Breast epithelium (tissue), 3 donors: ENCODE measurements around the gene XPNPEP1.

Experiments
- POLR2A ChIP-seq: fragments of 450-650 bp; IDR thresholded peaks from one replicate; pipeline ENCODE4 v1.6.1; 2016; ENCODE audit warnings: antibody characterized with exemption, mild to moderate bottlenecking, moderate library complexity
- POLR2AphosphoS5 ChIP-seq, 3 donors: sonication (generic); formaldehyde crosslinking; IDR thresholded peaks; one replicate each; pipeline ENCODE4 v1.6.1; 2017; ENCODE audit warnings: antibody characterized with exemption in 3 of 3
- TF ChIP-seq, protein P1 (sequence below), 3 donors: fragments of 450-650 bp; IDR thresholded peaks; one replicate each; pipeline ENCODE4 v1.5.1; 2016 to 2017; ENCODE audit warnings: antibody characterized with exemption in 3 of 3, mild to moderate bottlenecking in 3 of 3, moderate library complexity in 3 of 3

DNA sequence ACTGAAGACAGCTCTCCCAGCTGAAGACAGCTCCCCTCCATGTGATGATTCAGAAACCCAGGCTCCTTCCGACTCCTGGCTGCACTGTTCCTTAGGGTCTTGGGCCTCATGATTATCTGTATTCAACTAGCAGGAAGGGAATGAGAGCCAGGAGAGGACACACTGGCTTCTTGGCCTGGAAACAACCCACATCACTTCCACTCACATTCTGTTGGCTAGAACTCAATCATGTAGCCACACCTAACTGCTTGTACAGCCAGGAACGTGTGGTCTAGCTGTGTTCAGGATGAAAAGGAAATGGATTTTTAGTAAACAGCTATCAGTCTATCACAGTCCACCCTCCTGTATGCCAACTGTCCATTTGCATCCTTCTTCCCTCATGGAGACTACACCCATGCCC is 30.5 kb upstream of the XPNPEP1 start:
- no peak for TF ChIP-seq POLR2A
- TF ChIP-seq, protein P1, sequence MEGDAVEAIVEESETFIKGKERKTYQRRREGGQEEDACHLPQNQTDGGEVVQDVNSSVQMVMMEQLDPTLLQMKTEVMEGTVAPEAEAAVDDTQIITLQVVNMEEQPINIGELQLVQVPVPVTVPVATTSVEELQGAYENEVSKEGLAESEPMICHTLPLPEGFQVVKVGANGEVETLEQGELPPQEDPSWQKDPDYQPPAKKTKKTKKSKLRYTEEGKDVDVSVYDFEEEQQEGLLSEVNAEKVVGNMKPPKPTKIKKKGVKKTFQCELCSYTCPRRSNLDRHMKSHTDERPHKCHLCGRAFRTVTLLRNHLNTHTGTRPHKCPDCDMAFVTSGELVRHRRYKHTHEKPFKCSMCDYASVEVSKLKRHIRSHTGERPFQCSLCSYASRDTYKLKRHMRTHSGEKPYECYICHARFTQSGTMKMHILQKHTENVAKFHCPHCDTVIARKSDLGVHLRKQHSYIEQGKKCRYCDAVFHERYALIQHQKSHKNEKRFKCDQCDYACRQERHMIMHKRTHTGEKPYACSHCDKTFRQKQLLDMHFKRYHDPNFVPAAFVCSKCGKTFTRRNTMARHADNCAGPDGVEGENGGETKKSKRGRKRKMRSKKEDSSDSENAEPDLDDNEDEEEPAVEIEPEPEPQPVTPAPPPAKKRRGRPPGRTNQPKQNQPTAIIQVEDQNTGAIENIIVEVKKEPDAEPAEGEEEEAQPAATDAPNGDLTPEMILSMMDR (IDR thresholded peaks at IDR 0.05), result no peak
- TF ChIP-seq POLR2AphosphoS5 (IDR thresholded peaks at IDR 0.05), result no peak
